ENCODE data around the gene CFAP299.

GRCh38 chr4:80900908-80901307 is 565.4 kb downstream of the CFAP299 start:
- TF ChIP-seq CTCF (IDR thresholded peaks at IDR 0.05) = no peak
- TF ChIP-seq POLR2A (IDR thresholded peaks at IDR 0.05) = no peak
